Stimulated activated CD4-positive, alpha-beta T cell treated with anti-CD3 and anti-CD28 coated beads, Interleukin-1b, Interleukin-23, amount 100 ng/mL, for 4 hours (primary cell): ENCODE results near the gene SGMS2.
A peak's percentile ranks its signal among the peaks of the same experiment; 100 is the strongest.

Experiments used
- DNase-seq, 2 donors: peaks; one replicate each; pipeline ENCODE4 v3.0.0-alpha.2; 2020; ENCODE audit warnings: low read depth in 2 of 2

Gene SGMS2

DNA sequence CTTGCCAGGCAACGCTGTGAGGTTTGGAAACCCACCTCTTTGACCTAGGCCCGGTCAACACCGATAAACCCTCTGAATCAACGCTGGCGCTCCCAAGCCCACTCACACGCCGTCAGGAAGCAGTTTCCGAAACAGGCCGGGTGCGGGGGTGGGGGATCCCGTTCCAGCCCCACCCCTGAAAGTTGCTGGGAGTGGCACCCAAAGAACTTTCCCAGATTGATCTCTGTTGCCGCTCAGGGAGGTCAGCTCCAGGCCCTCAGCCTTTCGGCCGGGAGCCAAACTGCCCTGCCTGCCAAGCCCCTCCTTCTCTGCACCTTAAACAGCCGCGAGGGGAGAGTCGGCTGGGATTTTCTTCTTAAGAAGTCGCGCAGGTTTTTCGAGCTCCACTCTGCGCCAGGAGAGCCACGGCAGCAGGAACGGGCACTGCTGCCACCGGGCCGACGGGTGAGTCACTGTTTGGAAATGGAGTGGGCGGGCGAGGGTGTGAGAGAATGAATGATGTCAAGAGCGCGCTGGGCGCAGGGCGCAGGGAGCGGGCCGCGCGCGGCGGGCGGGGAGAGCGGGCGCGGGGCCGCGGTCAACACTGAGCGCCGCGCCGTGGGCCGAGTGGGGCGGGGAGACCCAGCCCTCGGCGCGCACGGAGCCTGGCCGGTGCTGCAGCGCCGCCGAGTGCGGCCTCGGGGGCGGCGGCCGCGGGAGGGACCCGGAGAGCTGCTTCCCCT, at the start of gene SGMS2:
SGMS2 (plus strand) TSS at position 583 of the 722 bp plus-strand sequence. CDS start 70,622 bp downstream, outside the sequence.
- DNase-seq: peak; percentile 52 to 56

DNA sequence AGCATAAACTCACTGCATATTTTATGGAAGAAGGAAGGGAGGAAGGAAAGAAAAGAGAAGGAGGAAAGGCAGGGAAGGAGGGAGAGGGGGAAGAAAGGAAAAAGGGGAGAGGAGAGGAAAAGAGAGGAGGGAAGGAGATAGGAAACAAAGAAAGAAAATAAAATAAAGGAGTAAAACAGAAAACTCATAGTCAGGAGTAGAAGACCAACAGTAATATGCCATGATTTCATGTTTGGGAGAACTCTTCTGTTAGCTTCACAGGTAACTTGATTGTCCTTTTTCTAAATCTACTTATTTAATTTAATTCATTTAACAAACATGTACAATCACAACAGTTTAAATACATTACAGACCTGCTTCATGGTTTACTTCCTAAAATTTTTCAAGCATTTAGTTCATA, 46.8 kb upstream of the SGMS2 start:
- DNase-seq: no peak

DNA sequence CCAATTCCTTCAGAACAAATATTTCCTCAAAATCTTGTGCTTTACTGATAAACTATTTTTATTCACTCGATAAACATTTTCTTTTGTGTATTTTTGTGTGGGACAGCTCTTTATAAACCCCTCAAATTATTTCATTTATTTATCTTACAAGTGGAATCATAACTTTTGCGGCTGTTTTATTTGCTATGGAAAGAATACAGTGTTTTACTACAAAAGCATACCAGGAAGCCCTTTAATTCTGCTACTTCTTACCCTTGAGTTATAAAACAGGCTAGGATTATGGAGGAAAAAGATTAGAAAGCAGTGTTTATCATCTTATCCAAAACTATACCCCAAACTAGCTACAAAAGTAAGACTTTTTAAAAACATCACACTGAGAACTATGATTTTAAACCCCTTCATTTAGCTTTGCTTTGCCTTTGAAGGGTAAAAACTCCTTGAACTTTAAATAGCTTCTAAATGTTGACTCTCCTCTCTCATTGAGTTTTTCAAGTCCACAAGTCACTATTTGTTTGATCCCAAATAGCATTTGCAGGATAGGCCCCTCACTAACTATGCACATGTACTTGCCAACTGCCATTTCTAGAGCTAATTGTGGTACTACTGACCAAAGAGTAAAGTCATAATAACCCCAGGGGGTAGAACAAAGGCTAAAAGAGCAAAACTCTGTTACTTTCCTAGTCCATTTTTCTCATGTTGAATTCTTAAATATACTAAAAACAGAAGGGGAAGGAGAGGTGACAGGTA, 45.8 kb upstream of the SGMS2 start:
- DNase-seq: no peak

DNA sequence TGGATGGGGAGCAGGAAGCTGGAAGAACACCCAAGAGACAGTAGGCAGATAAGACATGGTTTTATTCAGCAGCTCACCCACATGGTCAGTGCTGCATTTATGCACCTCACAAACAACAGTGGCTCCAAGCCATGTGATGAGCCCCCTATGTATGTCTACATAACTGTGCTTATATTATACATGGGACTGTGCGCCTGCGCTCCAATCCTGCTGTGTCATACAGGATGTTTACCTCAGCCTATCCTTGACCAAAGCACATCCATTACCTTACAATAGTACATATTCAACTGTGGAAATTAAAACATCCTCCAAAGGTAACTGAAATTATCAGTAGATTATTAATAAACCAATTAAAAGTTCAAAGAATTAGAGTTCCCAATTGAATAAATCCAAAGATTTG, 44.1 kb upstream of the SGMS2 start:
- no peak for DNase-seq

DNA sequence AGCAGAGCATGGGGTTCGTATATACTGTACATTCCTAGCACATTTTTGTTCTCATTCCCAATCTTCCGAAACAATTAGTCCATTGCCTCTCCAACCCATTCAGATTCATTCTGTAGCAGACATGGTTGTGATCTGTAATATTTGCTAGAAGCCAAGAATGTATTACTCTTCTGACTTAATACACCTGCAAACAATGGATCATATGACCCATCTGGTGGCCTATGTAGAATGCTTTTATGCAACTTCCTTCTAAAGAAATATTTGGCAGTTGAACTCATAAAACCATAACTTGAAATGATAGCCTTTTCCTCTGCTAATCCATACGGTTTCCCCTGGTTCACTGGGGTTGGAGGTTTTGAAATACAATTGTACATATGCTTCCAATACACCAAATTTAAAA, 32.8 kb upstream of the SGMS2 start:
- no peak for DNase-seq

DNA sequence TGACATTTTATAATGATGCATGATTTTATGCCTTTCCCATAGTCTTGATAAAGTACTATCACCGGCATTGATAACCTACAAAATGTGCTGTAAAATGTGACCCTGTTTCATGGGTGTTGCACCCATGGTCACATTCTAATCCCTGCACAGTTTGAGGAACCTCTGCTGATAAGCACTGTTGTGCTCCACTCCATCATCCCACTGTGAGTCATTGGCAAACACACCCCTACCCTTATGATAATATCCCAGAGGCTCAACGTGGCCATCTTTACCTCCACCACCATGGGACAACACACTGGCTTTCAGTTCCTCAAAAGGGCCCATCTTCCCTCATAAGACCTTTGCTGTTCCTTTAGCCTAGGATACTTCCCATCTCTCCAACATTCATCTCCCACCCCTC, 32.0 kb upstream of the SGMS2 start:
- DNase-seq: no peak

DNA sequence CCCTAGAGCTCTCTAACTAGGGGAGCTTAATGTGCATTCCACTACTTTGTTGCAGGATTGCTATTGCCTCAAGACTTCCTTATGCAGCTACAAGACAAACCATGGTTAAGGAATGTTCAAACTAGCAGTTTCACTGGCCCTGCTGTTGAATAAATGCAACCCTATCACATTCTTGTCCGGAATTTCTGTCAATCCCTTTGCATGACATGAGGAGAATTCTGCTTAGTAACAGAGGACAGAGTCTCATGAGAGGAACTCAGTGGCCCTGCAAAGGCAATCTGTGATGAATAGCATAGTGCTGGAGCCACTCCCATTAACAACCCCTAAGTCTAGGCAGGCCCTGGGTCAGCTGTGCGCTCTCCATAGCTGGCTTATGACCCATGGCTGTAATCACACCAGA, 30.7 kb upstream of the SGMS2 start:
- no peak for DNase-seq

DNA sequence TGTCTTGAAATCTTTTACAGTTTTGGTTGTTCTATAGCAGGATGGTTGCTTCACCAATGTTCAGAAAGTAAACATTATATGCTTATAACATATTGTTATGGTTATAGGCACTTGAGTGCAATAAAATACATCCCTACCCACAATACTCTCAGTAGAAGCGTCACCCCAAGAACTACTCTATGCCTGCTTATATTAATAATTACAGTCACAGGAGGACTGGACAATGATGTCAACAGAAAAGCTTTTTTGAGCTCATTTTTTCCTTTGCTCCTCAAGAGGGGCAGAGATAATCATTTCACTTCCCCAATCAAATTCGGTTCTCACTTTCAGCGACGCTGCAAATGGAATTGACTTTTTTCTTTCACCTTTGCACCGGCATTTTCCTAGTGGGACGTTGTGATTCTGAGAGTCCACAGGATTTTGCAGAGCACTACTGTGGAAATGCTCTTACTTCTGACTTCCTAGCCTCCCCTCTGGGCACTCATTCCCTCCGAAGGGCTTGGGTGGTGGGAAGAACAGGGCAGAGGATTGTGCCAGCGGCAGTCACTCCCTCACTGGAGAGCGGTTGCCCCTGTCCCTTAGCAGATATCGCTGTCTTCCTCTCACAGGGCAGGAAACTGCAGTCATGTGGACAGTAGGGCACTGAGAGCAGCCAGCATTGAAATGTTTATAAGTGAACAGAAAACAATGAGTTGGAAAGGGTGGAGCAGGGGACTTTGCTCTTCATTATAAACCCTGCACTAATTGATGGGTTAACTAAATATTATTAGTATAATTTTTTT, 24.9 kb upstream of the SGMS2 start:
- no peak for DNase-seq

DNA sequence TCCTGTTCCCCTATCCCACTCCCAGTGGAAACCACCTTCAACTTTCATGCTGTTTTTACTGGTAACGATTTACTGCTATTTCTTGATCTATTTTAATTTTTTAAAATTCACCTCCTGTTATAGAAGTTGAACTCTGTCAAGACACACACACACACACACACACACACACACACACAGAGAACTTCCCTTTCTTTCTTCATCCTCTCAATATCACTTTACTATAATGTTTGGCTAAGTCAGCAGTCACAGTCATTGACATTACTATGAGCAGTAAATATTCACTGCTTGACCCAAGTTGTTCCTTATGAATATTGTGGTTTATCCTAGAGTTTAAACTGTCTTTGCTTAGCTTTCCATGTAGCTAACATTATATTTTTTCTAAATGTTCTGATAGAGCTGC, 24.0 kb upstream of the SGMS2 start:
- DNase-seq: no peak

DNA sequence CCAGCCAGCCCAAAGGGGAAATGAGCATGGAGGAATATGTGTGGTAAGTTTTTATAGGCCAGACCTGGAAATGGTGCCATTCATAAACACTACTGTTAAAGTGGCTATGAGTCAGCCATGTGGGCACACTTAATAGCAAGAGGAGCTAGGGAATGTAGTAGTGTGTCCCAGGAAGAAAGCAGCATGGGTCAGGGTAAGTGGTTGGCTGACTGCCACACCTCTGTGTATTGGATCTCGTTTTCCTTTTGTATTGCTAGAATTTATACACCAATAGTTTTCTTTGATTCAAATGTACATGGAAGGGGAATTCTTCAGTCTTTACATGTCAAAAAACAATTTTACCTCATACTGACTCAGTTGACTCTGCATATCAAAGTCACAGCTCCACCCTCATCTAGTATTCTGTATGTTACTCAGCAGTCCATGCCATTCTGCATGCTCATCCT, 22.9 kb upstream of the SGMS2 start:
- DNase-seq: no peak

DNA sequence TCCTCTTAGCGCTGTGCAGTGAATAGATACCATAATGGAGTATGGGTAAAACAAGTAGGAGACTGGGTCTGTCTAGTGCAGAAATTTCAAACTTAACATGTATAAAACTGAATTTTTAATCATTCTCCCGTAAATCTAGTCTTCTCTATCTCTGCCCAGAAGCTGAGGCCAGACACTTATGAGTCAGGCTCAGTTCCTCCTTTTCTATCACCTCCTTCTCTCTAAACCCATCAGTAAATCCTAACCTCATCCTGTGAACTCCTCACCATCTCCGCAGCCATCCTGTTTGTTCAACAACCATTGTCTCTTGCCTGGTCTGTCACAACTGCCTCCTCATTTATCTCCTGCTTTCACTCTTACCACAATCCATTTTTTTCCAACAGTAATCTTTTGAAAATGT, 19.8 kb upstream of the SGMS2 start:
- no peak for DNase-seq

DNA sequence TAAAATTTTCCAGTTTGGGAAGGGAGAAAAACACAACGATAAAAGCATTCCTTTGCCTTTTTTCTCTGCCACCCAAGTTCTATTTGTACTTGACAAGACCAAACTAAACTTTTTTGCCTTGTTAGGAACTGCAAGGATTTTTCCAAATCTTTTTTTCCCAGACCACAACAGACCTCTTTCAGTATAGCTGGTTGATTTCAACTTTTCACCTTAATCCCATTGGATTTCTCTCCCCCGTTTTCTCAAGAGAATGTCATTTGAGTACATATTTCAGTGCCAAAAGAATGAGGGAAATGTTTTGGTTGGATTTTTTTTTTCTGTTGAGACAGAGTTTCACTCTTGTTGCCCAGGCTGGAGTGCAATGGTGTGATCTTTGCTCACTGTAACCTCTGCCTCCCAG, 18.5 kb upstream of the SGMS2 start:
- no peak for DNase-seq

DNA sequence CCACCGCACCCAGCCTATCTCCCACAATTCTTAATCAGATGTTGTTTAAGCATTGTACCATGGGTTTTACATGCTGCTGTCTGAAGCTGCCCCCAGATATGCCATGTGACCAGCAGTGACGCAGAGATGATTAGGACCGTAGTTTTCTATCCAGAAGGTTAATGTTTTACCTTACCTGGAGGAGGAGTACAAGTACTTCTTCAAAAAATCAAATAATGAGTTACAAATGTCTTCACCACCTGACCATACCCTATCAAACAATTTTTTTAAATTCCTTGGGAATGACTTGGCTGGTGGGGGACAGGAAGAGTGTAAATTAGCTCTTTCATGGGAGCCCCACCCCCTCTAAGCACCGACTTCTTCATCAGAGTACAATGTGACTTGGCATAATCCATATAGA, 16.2 kb upstream of the SGMS2 start:
- no peak for DNase-seq

DNA sequence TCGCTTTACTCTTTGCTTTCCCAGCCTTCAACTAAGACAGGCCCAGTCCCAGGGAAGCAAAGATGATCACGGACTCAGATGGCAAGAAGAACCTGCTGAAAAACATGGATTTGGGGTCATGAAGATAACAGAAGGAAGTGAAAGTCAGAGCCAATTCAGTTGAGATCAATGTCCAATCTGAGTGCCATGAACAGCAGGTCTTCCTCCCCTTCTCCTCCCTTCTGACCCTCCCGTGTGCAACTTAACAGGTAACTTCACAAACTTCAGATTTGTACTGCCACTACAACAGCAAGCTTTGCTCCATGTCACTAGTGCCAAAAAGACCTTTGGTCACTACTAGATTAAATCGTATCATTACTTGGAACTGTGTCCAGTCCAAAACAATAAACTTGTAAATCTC, 15.5 kb upstream of the SGMS2 start:
- DNase-seq: no peak

DNA sequence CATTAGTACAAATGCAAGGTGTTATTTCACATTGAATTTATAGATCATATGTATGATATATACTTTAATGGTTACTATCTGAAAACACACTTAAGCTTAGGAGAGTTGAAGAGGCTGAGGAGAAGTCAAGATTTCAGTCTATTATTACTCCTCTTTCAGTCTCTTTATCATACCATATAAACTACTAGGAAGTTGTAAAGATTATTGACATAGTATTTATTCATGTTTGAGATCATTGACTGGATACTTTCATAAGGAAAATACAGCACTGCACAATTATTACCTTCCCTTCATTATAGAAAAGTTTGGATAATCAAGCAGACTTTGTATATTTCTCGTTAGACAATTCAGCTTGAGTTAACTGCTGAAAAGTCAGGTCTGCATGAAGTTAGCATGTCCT, 10.0 kb upstream of the SGMS2 start:
- no peak for DNase-seq

DNA sequence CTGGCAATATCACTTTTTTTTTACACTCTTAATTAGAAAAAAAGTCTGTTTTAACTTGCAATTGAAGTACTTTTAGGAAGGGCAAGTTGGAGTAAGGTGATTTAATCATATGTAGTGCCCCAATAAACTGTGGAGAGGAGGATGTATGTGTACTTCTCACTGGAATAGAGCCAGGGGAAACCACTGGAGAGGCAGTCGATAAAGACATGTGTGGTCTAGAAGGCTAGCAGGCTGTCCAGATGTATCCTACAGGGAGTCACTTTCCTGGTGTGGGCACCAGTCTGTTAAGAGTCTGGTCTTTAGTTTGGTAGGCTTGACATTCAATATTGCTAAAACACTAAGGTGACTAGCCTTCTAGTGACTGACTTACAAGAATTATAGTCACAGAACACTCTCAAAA, 9.6 kb upstream of the SGMS2 start:
- DNase-seq: no peak

DNA sequence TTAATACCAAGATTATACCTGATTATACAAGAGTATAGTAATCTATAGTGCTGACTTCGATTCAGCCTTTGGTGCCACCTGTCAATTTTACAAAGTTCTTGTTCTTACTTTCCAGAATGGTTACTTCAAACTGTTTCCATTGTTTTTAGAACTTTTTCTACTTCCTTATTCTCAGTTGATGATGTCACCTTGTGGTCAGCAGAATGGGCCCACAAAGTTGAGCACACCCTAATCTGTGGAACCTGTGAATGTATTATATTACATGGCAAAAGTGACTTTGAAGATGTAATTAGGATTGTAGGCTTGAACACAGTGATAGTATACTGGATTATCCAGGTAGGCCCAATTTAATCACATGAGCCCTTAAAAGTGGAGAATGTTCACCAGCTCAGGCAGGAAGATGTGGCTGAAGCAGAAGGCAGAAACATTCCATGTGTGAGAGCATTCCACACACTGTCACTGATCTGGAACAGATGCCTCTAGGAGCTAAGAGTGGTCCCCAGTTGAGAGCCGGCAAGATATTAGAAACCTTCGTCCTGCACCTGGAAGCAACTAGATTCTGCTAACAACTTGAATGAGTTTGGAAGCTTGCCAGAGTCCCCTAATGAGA, 6.3 kb upstream of the SGMS2 start:
- DNase-seq: no peak

DNA sequence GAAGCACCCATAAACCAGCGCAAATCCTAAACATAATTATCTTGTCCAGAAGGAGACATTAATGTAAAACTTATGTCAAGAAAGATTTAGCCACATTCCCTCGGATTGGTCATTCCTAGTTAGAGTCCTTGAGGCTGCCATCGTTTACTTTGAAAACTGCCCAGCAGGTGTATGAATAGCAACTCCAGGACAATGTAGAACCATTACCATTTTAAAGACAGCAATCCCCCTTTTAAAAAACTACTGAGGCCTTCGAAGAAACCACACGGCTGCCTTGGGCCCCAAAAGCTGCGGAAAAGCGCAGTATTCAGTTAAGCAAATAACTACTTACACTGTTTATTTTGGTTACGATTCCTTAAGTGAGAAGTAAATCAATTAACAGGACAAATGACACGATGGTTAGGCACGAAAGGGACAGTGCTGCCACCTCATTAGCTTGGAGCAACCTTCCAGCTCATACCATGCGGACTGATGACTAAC, 822 bp upstream of the SGMS2 start:
- no peak for DNase-seq

DNA sequence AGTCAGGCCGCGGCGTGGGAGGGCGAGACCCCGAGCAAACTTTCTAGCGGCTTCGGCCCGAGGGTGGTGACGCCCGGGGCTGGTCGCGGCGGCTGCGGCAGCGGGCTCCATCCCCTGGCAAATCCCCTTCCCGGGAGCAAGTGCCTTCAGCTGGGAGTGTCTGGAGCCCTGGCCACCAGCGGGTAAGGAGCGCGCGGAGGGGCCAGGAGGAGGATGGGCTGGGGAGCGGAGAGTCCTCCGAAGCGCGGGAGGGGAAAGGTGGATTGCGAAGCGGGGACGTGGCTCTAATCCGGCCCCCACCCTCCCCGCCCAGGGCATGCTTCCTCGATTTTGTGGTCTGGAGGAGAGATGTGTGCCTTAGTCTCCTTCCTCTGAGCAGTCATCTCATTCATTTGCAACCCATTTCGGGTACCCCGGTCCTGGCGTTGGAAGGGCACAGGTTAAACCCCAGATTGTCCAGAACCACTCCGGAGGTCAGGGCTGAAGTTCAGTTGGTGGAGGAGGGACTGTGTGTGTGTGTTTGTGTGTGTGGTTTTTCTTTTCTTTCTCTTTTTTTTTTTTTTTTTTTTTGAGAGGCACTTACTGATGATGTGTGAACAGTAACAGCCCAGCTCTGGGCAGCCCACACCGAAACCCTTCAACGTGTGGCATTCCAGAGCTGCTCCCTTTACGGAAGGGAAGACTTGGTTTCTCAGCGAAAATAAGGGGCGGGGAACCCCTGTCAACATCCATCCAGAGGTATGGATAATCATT, 516 bp downstream of the SGMS2 start:
- DNase-seq: peak in 1 of 2 donors; percentile 1

DNA sequence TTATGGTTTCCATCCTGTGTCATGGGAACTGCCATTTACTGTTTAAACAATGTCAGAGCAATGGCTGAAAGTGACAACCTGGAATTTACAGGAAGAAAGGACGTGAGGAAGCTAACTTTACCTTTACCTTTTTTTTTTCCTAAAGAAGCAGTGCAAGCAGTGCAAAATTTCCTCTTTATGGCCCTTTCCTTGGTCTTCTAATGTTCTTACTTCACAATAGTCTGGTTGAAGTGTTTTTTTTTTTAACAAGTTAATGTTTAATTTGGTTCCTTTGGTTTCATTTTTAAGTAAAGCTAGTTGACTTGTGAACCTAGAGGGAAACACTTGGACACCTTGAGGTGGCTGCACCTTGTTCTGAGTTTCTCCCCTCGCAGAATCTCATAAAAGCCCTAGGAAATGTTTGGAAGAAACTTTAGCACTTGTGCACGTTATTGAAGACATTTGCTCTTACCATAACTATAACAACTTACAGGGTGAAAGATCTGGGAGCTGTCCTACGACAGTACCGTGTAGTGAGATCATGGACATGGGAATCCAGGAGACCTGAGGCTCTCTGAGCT, 1.8 kb downstream of the SGMS2 start:
- DNase-seq: no peak
